ENCODE results near the gene SDCCAG8.

The SDCCAG8 gene

GRCh38 chr1:243249214-243249613, 6.6 kb upstream of the SDCCAG8 start:
- H3K36me3 ChIP-seq (replicated peaks; ENCODE audit: low read depth, low read length): peaks cover 4% of the 10 kb centered on the region
- peaks cover 62% of the 10 kb centered on the region for H3K4me1 ChIP-seq (ENCODE audit: low read length)
- H3K9ac ChIP-seq (ENCODE audit: low read length): no peak overlapping the region
- no peak overlapping the region for H3K4me2 ChIP-seq (ENCODE audit: low read length)
- H3K27me3 ChIP-seq (ENCODE audit: low read depth, low read length): no peaks in the 10 kb centered on the region
- no peak overlapping the region for H3K4me3 ChIP-seq (ENCODE audit: low read length)
- no peaks in the 10 kb centered on the region for H3K9me3 ChIP-seq (ENCODE audit: insufficient read depth, low read length)
- H3K79me2 ChIP-seq (ENCODE audit: low read length): peaks cover 99% of the 10 kb centered on the region
- TF ChIP-seq CTCF (IDR thresholded peaks at IDR 0.05; ENCODE audit: low read depth, low read length): no peak
- peaks cover 48% of the 10 kb centered on the region for H4K20me1 ChIP-seq (ENCODE audit: insufficient read depth, low read length)
- H3K27ac ChIP-seq (ENCODE audit: low read length): no peak overlapping the region
- H2AFZ ChIP-seq (ENCODE audit: low read depth, low read length): no peak overlapping the region

- H3K9me3 ChIP-seq (ENCODE audit: insufficient read depth, low read length): no peaks in the 10 kb centered on the region
- no peaks in the 10 kb centered on the region for H3K27me3 ChIP-seq (ENCODE audit: low read depth, low read length)
- H3K36me3 ChIP-seq (replicated peaks; ENCODE audit: low read depth, low read length): peaks cover 4% of the 10 kb centered on the region
- H3K9ac ChIP-seq (ENCODE audit: low read length): no peak overlapping the region
- no peak for TF ChIP-seq CTCF (IDR thresholded peaks at IDR 0.05; ENCODE audit: low read depth, low read length)
- no peak for TF ChIP-seq EZH2phosphoT487 (IDR thresholded peaks at IDR 0.05; ENCODE audit: low read depth)
- H3K4me3 ChIP-seq (ENCODE audit: low read length): no peak overlapping the region
- H3K79me2 ChIP-seq (ENCODE audit: low read length): peaks cover 93% of the 10 kb centered on the region
- peaks cover 48% of the 10 kb centered on the region for H4K20me1 ChIP-seq (ENCODE audit: insufficient read depth, low read length)
- H3K4me2 ChIP-seq (ENCODE audit: low read length): no peak overlapping the region
- H2AFZ ChIP-seq (ENCODE audit: low read depth, low read length): no peak overlapping the region
- peaks cover 53% of the 10 kb centered on the region for H3K4me1 ChIP-seq (ENCODE audit: low read length)
- no peak overlapping the region for H3K27ac ChIP-seq (ENCODE audit: low read length)
Measured at GRCh38 chr1:243250102-243250501, 5.7 kb upstream of the SDCCAG8 start.

GRCh38 chr1:243251539-243251938, 4.3 kb upstream of the SDCCAG8 start:
- H3K27me3 ChIP-seq (ENCODE audit: low read depth, low read length): no peaks in the 10 kb centered on the region
- peaks cover 48% of the 10 kb centered on the region for H4K20me1 ChIP-seq (ENCODE audit: insufficient read depth, low read length)
- peaks cover 84% of the 10 kb centered on the region for H3K79me2 ChIP-seq (ENCODE audit: low read length)
- H3K36me3 ChIP-seq (replicated peaks; ENCODE audit: low read depth, low read length): no peaks in the 10 kb centered on the region
- no peak overlapping the region for H3K4me2 ChIP-seq (ENCODE audit: low read length)
- no peak overlapping the region for H2AFZ ChIP-seq (ENCODE audit: low read depth, low read length)
- no peaks in the 10 kb centered on the region for H3K9me3 ChIP-seq (ENCODE audit: insufficient read depth, low read length)
- no peak overlapping the region for H3K4me3 ChIP-seq (ENCODE audit: low read length)
- H3K4me1 ChIP-seq (ENCODE audit: low read length): peaks cover 39% of the 10 kb centered on the region
- no peak overlapping the region for H3K27ac ChIP-seq (ENCODE audit: low read length)
- no peak overlapping the region for H3K9ac ChIP-seq (ENCODE audit: low read length)
- TF ChIP-seq CTCF (IDR thresholded peaks at IDR 0.05; ENCODE audit: low read depth, low read length) (no peak), EZH2phosphoT487 (IDR thresholded peaks at IDR 0.05; ENCODE audit: low read depth) (no peak)

- peak overlapping the region; percentile 85 for H3K4me3 ChIP-seq (ENCODE audit: low read length)
- TF ChIP-seq CTCF (IDR thresholded peaks at IDR 0.05; ENCODE audit: low read depth, low read length): no peak
- no peak for TF ChIP-seq EZH2phosphoT487 (IDR thresholded peaks at IDR 0.05; ENCODE audit: low read depth)
- peak overlapping the region; percentile 86 for H3K4me2 ChIP-seq (ENCODE audit: low read length)
- H3K79me2 ChIP-seq (ENCODE audit: low read length): peaks cover 77% of the 10 kb centered on the region
- no peaks in the 10 kb centered on the region for H3K27me3 ChIP-seq (ENCODE audit: low read depth, low read length)
- peak overlapping the region; percentile 17 for H3K27ac ChIP-seq (ENCODE audit: low read length)
- H3K36me3 ChIP-seq (replicated peaks; ENCODE audit: low read depth, low read length): no peaks in the 10 kb centered on the region
- peaks cover 27% of the 10 kb centered on the region for H3K4me1 ChIP-seq (ENCODE audit: low read length)
- H4K20me1 ChIP-seq (ENCODE audit: insufficient read depth, low read length): peaks cover 42% of the 10 kb centered on the region
- H3K9ac ChIP-seq (ENCODE audit: low read length): peak overlapping the region; percentile 92
- H2AFZ ChIP-seq (ENCODE audit: low read depth, low read length): no peak overlapping the region
- no peaks in the 10 kb centered on the region for H3K9me3 ChIP-seq (ENCODE audit: insufficient read depth, low read length)
Measured at GRCh38 chr1:243253211-243253925, 2.5 kb upstream of the SDCCAG8 start.
